ENCODE data around the gene DMXL1.

Gene DMXL1

DNA sequence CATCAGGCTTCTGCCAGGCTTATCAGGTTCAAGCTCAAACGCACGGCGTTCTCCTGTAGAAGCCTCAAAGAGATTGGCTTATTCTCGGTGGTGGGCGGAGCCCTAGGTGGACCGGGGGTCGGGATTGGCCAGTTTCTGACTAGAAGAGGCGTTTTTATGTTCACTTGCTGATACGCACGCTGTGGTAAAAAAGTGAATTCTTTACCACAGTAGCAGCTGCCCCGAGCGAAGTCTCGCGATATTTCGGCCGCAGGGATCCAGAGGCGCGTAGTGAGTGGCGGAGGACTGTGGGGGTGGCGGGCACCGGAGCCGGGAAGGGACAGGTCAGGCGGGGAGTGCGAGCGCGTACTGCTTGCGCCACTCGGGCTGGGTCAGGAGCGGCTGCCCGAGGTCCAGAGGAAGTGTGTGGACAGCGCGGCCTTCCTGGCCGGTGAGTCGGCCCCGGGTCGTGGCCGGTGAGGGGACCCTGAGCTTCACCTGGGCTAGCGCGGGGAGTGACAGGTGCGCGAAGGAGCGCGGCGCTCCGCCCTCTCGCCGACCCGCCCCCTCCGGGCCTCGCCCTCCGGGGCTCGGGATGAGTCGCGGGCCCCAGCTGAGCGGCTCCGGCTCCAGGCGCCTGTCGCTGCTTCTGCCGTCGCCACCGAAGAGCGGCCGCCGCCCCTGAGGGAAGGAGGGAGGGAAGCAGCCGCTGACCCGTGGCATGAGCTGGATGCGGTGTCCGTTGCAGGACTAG is at the start of gene DMXL1:
TSS of gene DMXL1 (plus strand) at position 260 of the 733 bp plus-strand sequence. CDS start 483 bp downstream, outside the sequence.
- TF ChIP-seq CTCF (IDR thresholded peaks at IDR 0.05; ENCODE audit: control insufficient read depth, extremely low read depth, insufficient read depth) = no peak
- peak within 1 kb of the TSS; percentile 74 for H3K4me3 ChIP-seq (ENCODE audit: low read depth, low read length)
- DNase-seq (ENCODE audit: low read depth) = peak; percentile 99

DNA sequence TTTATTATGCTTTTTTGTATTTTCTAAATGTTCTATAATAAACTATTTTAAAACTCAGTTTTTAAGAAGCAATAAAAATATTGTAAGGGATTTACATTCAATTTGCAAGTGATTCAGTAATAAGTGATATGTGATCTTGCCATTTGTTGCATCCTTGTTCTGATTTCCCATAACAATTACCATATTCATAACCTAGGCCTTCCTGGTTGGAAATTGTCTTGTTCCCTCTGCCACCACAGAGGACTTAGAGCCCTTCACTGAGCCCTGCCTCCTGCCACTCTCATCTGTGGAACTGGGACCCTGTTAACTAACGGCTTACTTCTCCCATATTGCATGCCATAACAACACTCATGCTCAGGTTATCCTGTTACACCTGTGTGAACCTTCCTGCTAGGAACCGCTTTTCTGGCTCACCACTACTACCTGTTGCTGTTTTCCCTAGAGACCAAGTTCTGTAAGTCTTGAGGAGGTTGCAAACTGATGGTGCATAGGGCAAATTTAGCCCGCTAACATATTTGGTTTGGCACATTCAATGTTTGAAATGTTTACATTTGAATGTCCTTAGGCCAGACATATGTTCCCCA is 49.6 kb upstream of the DMXL1 start:
- H3K4me3 ChIP-seq (ENCODE audit: low read depth, low read length) = no peak overlapping the region
- TF ChIP-seq CTCF (IDR thresholded peaks at IDR 0.05; ENCODE audit: control insufficient read depth, extremely low read depth, insufficient read depth) = no peak
- DNase-seq (ENCODE audit: low read depth) = no peak

GRCh38 chr5:119022017-119022745 is 48.7 kb upstream of the DMXL1 start:
- DNase-seq (ENCODE audit: low read depth) = no peak
- TF ChIP-seq CTCF (IDR thresholded peaks at IDR 0.05; ENCODE audit: control insufficient read depth, extremely low read depth, insufficient read depth) = peak; percentile 55
- H3K4me3 ChIP-seq (ENCODE audit: low read depth, low read length) = no peak overlapping the region

DNA sequence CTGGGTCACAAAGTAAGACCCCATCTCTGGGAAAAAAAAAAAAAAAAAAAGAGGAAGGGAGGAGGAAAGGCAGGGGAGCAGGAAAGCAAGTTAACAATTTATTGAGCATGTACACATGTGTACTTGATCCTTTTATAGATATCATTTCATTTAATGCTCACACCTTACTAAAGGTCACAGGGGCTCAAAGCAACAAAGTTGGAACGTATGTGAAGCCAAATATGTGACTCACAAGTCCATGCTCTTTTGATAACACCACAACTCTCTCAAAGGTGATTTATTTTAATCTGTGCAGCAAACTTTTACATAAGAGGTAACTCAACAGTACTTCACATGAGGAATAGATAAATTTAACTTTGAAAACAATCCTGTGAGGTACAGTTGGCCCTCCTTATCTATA is 48.1 kb upstream of the DMXL1 start:
- DNase-seq (ENCODE audit: low read depth) = no peak
- H3K4me3 ChIP-seq (ENCODE audit: low read depth, low read length) = no peak overlapping the region
- TF ChIP-seq CTCF (IDR thresholded peaks at IDR 0.05; ENCODE audit: control insufficient read depth, extremely low read depth, insufficient read depth) = no peak

GRCh38 chr5:119028575-119028974 is 42.3 kb upstream of the DMXL1 start:
- H3K4me3 ChIP-seq (ENCODE audit: low read depth, low read length) = no peak overlapping the region
- no peak for TF ChIP-seq CTCF (IDR thresholded peaks at IDR 0.05; ENCODE audit: control insufficient read depth, extremely low read depth, insufficient read depth)

DNA sequence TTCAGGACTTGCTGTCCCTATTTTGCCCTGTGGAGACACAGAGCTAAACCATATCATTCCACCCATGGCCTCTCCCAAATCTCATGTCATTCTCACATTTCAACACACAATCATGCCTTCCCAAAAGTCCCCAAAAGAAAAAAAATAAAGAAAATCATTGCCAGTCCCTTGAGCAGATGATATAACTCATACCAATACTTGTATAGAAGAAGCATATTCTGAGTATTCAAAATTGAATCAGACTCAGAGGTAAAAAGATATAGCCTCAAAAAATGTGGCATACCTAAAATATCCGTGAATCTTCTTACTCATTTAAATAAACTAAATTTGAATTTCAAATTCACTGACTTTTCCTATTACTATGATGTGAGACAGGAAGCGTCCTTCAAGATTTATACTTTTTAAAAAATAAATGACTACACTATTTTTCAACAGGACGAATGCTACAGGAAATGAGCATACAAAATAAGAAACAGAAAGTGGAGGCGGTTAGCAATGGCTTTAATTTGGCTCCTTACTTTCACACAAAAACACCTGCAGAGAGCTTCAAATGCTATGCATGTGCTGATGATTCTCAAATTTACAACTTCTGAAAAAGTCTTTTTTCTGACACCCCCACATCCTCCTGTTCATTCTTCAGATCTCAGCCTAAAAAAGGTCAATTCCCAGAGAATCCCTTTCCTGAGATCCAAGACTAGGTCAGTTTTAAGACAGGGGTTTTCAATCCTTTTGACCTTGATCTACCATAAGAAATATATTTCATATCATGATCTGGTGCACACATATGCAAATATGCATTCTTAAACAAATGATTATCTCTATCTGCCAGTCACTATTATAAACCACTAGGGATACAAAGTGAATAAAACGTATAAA is 39.6 kb upstream of the DMXL1 start:
- no peak overlapping the region for H3K4me3 ChIP-seq (ENCODE audit: low read depth, low read length)
- TF ChIP-seq CTCF (IDR thresholded peaks at IDR 0.05; ENCODE audit: control insufficient read depth, extremely low read depth, insufficient read depth) = no peak
- no peak for DNase-seq (ENCODE audit: low read depth)

More at GRCh38 chr5:119028575-119028974, 42.3 kb upstream of the DMXL1 start:
- DNase-seq (ENCODE audit: low read depth) = no peak
